Measurements from ENCODE around the gene GJD3. TPM values are rescaled to one million over a fixed set of nuclear protein-coding genes. Genes with fewer than 3 reads are reported as not detected.
A peak's percentile ranks its signal among the peaks of the same experiment; 100 is the strongest.

Gene GJD3
- total RNA-seq, 1 experiment from 2014 or later, result not detected

- peaks cover 7% of the 10 kb centered on the region for H3K36me3 Mint-ChIP-seq (ENCODE audit: insufficient read depth, unreplicated experiment)
- peaks cover 75% of the 10 kb centered on the region for H3K4me1 Mint-ChIP-seq (ENCODE audit: insufficient read depth, unreplicated experiment)
- POLR2A ChIA-PET, result interaction anchor here (0.8 to 4.3 kb wide), 5 partner anchors 10 to 214 kb away, joined by 3 to 24 read pairs (median 5); partner anchors contain the start of gene NR1D1
- TF ChIP-seq CTCF (IDR thresholded peaks at IDR 0.05; ENCODE audit: unreplicated experiment), result no peak
- peak; percentile 98 for DNase-seq (ENCODE audit: unreplicated experiment)
- intact Hi-C loops (cut with micrococcal nuclease), result no loop called here
- H3K9me3 Mint-ChIP-seq (ENCODE audit: unreplicated experiment), result no peaks in the 10 kb centered on the region
- no peaks in the 10 kb centered on the region for H3K27me3 Mint-ChIP-seq (ENCODE audit: insufficient read depth, unreplicated experiment)
- peak overlapping the region; percentile 14 for H3K27ac Mint-ChIP-seq (ENCODE audit: low read depth, unreplicated experiment)
- H3K4me3 Mint-ChIP-seq (ENCODE audit: unreplicated experiment), result peak overlapping the region; percentile 3
- no TSS peak for BruUV-seq (replicated peaks)
- CTCF ChIA-PET, result interaction anchor here (2.9 to 19.0 kb wide), 2 partner anchors 12 to 43 kb away, joined by 14 to 396 read pairs; partner anchors contain the start of gene GJD3
Observed at GRCh38 chr17:40314584-40314956, 50.0 kb downstream of the GJD3 start.

- peak overlapping the region; percentile 3 for H3K4me3 Mint-ChIP-seq (ENCODE audit: unreplicated experiment)
- CTCF ChIA-PET, result interaction anchor here (2.9 to 19.0 kb wide), 2 partner anchors 11 to 44 kb away, joined by 14 to 396 read pairs; partner anchors contain the start of gene GJD3
- BruUV-seq (replicated peaks), result no TSS peak
- TF ChIP-seq CTCF (IDR thresholded peaks at IDR 0.05; ENCODE audit: unreplicated experiment), result no peak
- no peaks in the 10 kb centered on the region for H3K9me3 Mint-ChIP-seq (ENCODE audit: unreplicated experiment)
- DNase-seq (ENCODE audit: unreplicated experiment), result no peak
- H3K36me3 Mint-ChIP-seq (ENCODE audit: insufficient read depth, unreplicated experiment), result peaks cover 7% of the 10 kb centered on the region
- no peaks in the 10 kb centered on the region for H3K27me3 Mint-ChIP-seq (ENCODE audit: insufficient read depth, unreplicated experiment)
- POLR2A ChIA-PET, result interaction anchor here (0.8 to 4.3 kb wide), 4 partner anchors 17 to 213 kb away, joined by 3 to 24 read pairs (median 4); partner anchors contain the start of gene NR1D1
- H3K27ac Mint-ChIP-seq (ENCODE audit: low read depth, unreplicated experiment), result peak overlapping the region; percentile 14
- H3K4me1 Mint-ChIP-seq (ENCODE audit: insufficient read depth, unreplicated experiment), result peaks cover 69% of the 10 kb centered on the region
- intact Hi-C loops (cut with micrococcal nuclease), result no loop called here
Observed at GRCh38 chr17:40313668-40314583, 50.6 kb downstream of the GJD3 start.

Other genes with a start within 250 kb of the GJD3 start
- gene MSL1, start 242.8 kb downstream of the GJD3 start, total RNA-seq (2022), result 59.8 and 62.2 TPM in 2 replicates
- gene CASC3, start 224.2 kb downstream of the GJD3 start, total RNA-seq (2022), result 73.5 and 78.3 TPM in 2 replicates
- 4.9 and 5.6 TPM in 2 replicates for gene RAPGEFL1, start 187.3 kb downstream of the GJD3 start, total RNA-seq (2022)
- gene WIPF2, start 145.4 kb downstream of the GJD3 start, total RNA-seq (2022), result 31.9 and 32.8 TPM in 2 replicates
- gene CDC6, start 76.9 kb downstream of the GJD3 start, total RNA-seq (2022), result 70.0 and 96.8 TPM in 2 replicates
- 12.2 and 12.6 TPM in 2 replicates for gene RARA, start 55.6 kb downstream of the GJD3 start, total RNA-seq (2022)
- gene TOP2A, start 53.2 kb upstream of the GJD3 start, total RNA-seq (2022), result 100 and 151 TPM in 2 replicates
- gene IGFBP4, start 78.7 kb upstream of the GJD3 start, total RNA-seq (2022), result 6.5 and 14.4 TPM in 2 replicates
- gene TNS4, start 136.9 kb upstream of the GJD3 start, total RNA-seq (2022), result 387 and 522 TPM in 2 replicates
- gene CCR7, start 200.7 kb upstream of the GJD3 start, total RNA-seq (2022), result not detected in 2 replicates

Data from MCF 10A (cell line).